HEK293 (cell line): Measurements from ENCODE around the gene TAF9B.

Source experiments
- CTCF ChIA-PET: fragments of 350-600 bp; formaldehyde crosslinking; extraction: SDS; loops from one replicate; lab custom pipeline; 2021; ENCODE audit warnings: antibody characterized with exemption; lab: Yijun Ruan, JAX
- POLR2A ChIA-PET: fragments of 300-600 bp; formaldehyde crosslinking; extraction: SDS; loops from one replicate; lab custom pipeline; 2020; ENCODE audit warnings: antibody characterized with exemption, inconsistent platforms; lab: Yijun Ruan, JAX
- H3K27ac ChIP-seq: fragments of 200-500 bp; sonication (Bioruptor generic); 2 replicates; pipeline ENCODE4 v1.5.1; 2014; ENCODE audit warnings: low read depth, low read length, control low read depth, inconsistent platforms; ENCODE audit errors: extremely low read depth
- H3K36me3 ChIP-seq, 2 experiments: fragments of 200-500 bp in 1 of 2; sonication (Bioruptor generic) in 1 of 2; 1 replicate in 1 of 2; 2 replicates in 1 of 2; pipeline ENCODE4 v1.5.1; 2014 to 2017; ENCODE audit warnings: inconsistent platforms in 2 of 2, low read length in 2 of 2; ENCODE audit not compliant: control insufficient read depth in 2 of 2, insufficient read depth in 1 of 2
- H3K4me1 ChIP-seq: fragments of 200-500 bp; sonication (Bioruptor generic); 2 replicates; pipeline ENCODE4 v1.5.1; 2014; ENCODE audit warnings: mild to moderate bottlenecking, low read length, inconsistent platforms; ENCODE audit not compliant: control insufficient read depth, insufficient read depth
- H3K4me3 ChIP-seq: 2 replicates; pipeline ENCODE4 v1.5.1; 2011; ENCODE audit warnings: low read depth, mild to moderate bottlenecking, control low read depth, low read length, moderate library complexity
- H3K9me3 ChIP-seq: fragments of 200-500 bp; sonication (Bioruptor generic); 2 replicates; pipeline ENCODE4 v1.5.1; 2014; ENCODE audit warnings: low read depth, low read length, inconsistent platforms; ENCODE audit not compliant: control insufficient read depth, insufficient read depth
- ELK4 ChIP-seq: IDR thresholded peaks from 2 replicates; pipeline ENCODE4 v1.6.1; 2011; ENCODE audit warnings: mild to moderate bottlenecking, low read depth, low read length, borderline replicate concordance
- PRDM2 ChIP-seq: fragments of 450-650 bp; formaldehyde crosslinking; IDR thresholded peaks from 2 replicates; pipeline ENCODE4 v1.5.1; 2016; ENCODE audit warnings: missing biosample characterization, missing genetic modification characterization, borderline replicate concordance
- REPIN1 ChIP-seq: fragments of 450-650 bp; formaldehyde crosslinking; IDR thresholded peaks from 2 replicates; pipeline ENCODE4 v1.5.1; 2017; ENCODE audit warnings: missing biosample characterization, missing genetic modification characterization, low read depth
- ZBTB20 ChIP-seq: fragments of 450-650 bp; formaldehyde crosslinking; IDR thresholded peaks from 2 replicates; pipeline ENCODE4 v1.5.1; 2016; ENCODE audit warnings: missing biosample characterization, missing genetic modification characterization
- ZFP69B ChIP-seq: fragments of 450-650 bp; formaldehyde crosslinking; IDR thresholded peaks from 2 replicates; pipeline ENCODE4 v1.5.1; 2016; ENCODE audit warnings: missing biosample characterization, missing genetic modification characterization
- ZNF211 ChIP-seq: fragments of 450-650 bp; formaldehyde crosslinking; IDR thresholded peaks from 2 replicates; pipeline ENCODE4 v1.5.1; 2016; ENCODE audit warnings: low read depth, missing biosample characterization, missing genetic modification characterization
- ZNF23 ChIP-seq: fragments of 450-650 bp; formaldehyde crosslinking; IDR thresholded peaks from 2 replicates; pipeline ENCODE4 v1.5.1; 2016; ENCODE audit warnings: missing biosample characterization, missing genetic modification characterization, borderline replicate concordance
- ZNF239 ChIP-seq: fragments of 450-650 bp; formaldehyde crosslinking; IDR thresholded peaks from 2 replicates; pipeline ENCODE4 v1.5.1; 2016; ENCODE audit warnings: missing biosample characterization, missing genetic modification characterization
- ZNF24 ChIP-seq: fragments of 450-650 bp; formaldehyde crosslinking; IDR thresholded peaks from 2 replicates; pipeline ENCODE4 v1.5.1; 2016; ENCODE audit warnings: missing biosample characterization, missing genetic modification characterization
- ZNF341 ChIP-seq: fragments of 450-650 bp; formaldehyde crosslinking; IDR thresholded peaks from 2 replicates; pipeline ENCODE4; 2016; ENCODE audit warnings: low read depth, missing biosample characterization, missing genetic modification characterization
- ZNF37A ChIP-seq: fragments of 450-650 bp; IDR thresholded peaks from 2 replicates; pipeline ENCODE4 v1.5.1; 2018; ENCODE audit warnings: missing biosample characterization, missing genetic modification characterization
- ZNF449 ChIP-seq: fragments of 450-650 bp; formaldehyde crosslinking; IDR thresholded peaks from 2 replicates; pipeline ENCODE4 v1.5.1; 2017; ENCODE audit warnings: missing biosample characterization, mild to moderate bottlenecking, missing genetic modification characterization, moderate library complexity
- ZNF501 ChIP-seq: fragments of 450-650 bp; formaldehyde crosslinking; IDR thresholded peaks from 2 replicates; pipeline ENCODE4 v1.5.1; 2016; ENCODE audit warnings: missing biosample characterization, missing genetic modification characterization
- ZNF521 ChIP-seq: fragments of 450-650 bp; formaldehyde crosslinking; IDR thresholded peaks from 2 replicates; pipeline ENCODE4 v1.5.1; 2017; ENCODE audit warnings: missing biosample characterization, mild to moderate bottlenecking, missing genetic modification characterization
- ZNF555 ChIP-seq: fragments of 450-650 bp; formaldehyde crosslinking; conservative IDR thresholded peaks from 2 replicates; pipeline ENCODE4 v1.5.1; 2017; ENCODE audit warnings: missing biosample characterization, mild to moderate bottlenecking, missing genetic modification characterization, inconsistent platforms
- ZNF626 ChIP-seq: fragments of 450-650 bp; sonication (Bioruptor Pico); formaldehyde crosslinking; IDR thresholded peaks from 2 replicates; pipeline ENCODE4 v1.5.1; 2018; ENCODE audit warnings: missing biosample characterization, missing genetic modification characterization, inconsistent platforms
- ZNF645 ChIP-seq: fragments of 450-650 bp; formaldehyde crosslinking; IDR thresholded peaks from 2 replicates; pipeline ENCODE4; 2016; ENCODE audit warnings: missing biosample characterization, missing genetic modification characterization
- ZNF791 ChIP-seq: fragments of 450-650 bp; formaldehyde crosslinking; IDR thresholded peaks from 2 replicates; pipeline ENCODE4 v1.5.1; 2016; ENCODE audit warnings: missing biosample characterization, missing genetic modification characterization
- ZSCAN5A ChIP-seq: fragments of 450-650 bp; formaldehyde crosslinking; IDR thresholded peaks from 2 replicates; pipeline ENCODE4 v1.5.1; 2016; ENCODE audit warnings: missing biosample characterization, missing genetic modification characterization
- ZXDB ChIP-seq: fragments of 450-650 bp; formaldehyde crosslinking; IDR thresholded peaks from 2 replicates; pipeline ENCODE4 v1.5.1; 2016; ENCODE audit warnings: missing biosample characterization, missing genetic modification characterization

The TAF9B gene

GRCh38 chrX:78181307-78181706 is 41.9 kb upstream of the TAF9B start (continued):
- TF ChIP-seq ZNF449 (tag by site-specific recombination): no peak
- no peak for TF ChIP-seq ZNF521 (tag by site-specific recombination)
- no peak for TF ChIP-seq REPIN1 (tag by site-specific recombination)
- TF ChIP-seq ZNF791: no peak
- no peak for TF ChIP-seq ELK4

- no peak for TF ChIP-seq ZFP69B (tag by site-specific recombination)
- no peak for TF ChIP-seq ZNF37A (tag by site-specific recombination)
- TF ChIP-seq ZNF23: no peak
- TF ChIP-seq ZNF24 (tag by site-specific recombination): no peak
- TF ChIP-seq ZNF555 (tag by site-specific recombination): no peak
- H3K4me3 ChIP-seq: no peak overlapping the region
- no peaks in the 10 kb centered on the region for H3K9me3 ChIP-seq
- CTCF ChIA-PET: no interaction called here
- H3K4me1 ChIP-seq: no peaks in the 10 kb centered on the region
- POLR2A ChIA-PET: no interaction called here
- H3K27ac ChIP-seq: no peak overlapping the region
- no peaks in the 10 kb centered on the region for H3K36me3 ChIP-seq
Observed at GRCh38 chrX:78168065-78168464, 28.6 kb upstream of the TAF9B start.

- Histone ChIP-seq H3K4me3 (no peak overlapping the region), H3K9me3 (no peaks in the 10 kb centered on the region), H3K27ac (no peak overlapping the region), H3K36me3 (no peaks in the 10 kb centered on the region), H3K4me1 (no peaks in the 10 kb centered on the region)
- CTCF ChIA-PET: no interaction called here
- POLR2A ChIA-PET: no interaction called here
- TF ChIP-seq ZNF626 (tag by site-specific recombination): no peak
- TF ChIP-seq ZNF211: no peak
- no peak for TF ChIP-seq ZXDB (tag by site-specific recombination)
- TF ChIP-seq PRDM2 (tag by site-specific recombination): no peak
- no peak for TF ChIP-seq ELK4
- TF ChIP-seq ZBTB20 (tag by site-specific recombination): no peak
- TF ChIP-seq ZNF341 (tag by site-specific recombination): no peak
- TF ChIP-seq ZNF645 (tag by site-specific recombination): no peak
- TF ChIP-seq ZSCAN5A (tag by site-specific recombination): no peak
- TF ChIP-seq ZNF239 (tag by site-specific recombination): no peak
- no peak for TF ChIP-seq ZNF501 (tag by site-specific recombination)
Observed at GRCh38 chrX:78165425-78165824, 26.0 kb upstream of the TAF9B start.
